Stimulated activated CD4-positive, alpha-beta T cell treated with anti-CD3 and anti-CD28 coated beads, Interleukin-2, amount 100 ng/mL, for 4 hours (primary cell): ENCODE measurements around the gene SSH3.

ENCODE experiments used
- DNase-seq: peaks from one replicate; pipeline ENCODE4 v3.0.0-alpha.2; 2020; ENCODE audit warnings: low read depth

The SSH3 gene

DNA sequence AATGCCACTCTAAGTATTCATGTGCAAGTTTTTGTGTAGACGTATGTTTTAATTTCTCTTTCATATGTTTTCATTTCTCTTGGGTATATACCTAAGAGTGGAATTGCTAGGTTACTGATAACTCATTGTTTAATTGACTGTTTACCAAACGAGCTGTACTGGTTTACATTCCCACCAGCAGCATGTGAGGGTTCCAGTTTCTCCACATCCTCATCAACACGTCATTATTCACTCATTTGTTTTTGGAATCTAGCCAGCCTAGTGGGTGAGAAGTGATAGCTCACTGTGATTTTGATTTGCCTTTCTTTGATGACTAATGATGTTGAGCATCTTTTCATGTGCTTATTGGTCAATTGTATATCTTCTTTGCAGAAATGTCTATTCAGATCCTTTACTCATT is 10.2 kb upstream of the SSH3 start:
- DNase-seq, result no peak

DNA sequence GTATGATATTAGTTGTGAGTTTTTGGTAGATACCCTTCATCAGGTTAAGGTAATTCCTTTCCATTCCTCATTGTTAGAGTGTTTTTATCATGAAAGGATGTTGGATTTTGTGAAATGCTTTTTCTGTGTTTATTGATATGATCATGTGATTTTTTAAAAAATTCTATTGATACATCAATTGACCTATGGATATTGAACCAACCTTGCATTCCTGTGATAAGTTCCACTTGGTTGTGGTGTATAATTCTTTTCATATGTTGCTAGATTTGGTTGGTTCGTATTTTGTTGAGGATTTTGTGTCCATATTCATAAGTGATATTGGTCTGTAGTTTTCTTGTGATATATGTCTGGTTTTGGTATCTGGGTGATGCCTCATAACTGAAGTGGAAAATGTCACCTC is 7.5 kb upstream of the SSH3 start:
- no peak for DNase-seq

DNA sequence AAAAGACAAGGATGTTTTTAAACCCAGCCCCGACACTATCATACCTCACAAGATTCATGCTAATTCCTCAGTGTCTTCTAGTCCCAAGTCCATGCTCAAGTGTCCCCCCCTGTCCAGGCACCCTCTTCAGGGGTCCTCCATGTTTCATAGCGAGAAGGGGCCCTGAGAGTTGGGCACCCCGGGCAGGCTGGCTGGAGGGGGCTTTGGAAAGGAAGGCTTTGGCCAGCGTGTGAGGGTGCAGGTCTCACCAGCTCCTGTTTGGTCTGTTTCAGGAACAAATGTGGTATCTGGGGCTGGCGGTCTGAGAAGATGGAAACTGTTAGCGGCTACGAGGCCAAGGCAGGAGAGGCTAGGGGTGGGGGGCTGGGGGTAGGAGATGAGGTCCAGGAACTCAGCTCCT is 4.5 kb upstream of the SSH3 start:
- DNase-seq, result no peak

DNA sequence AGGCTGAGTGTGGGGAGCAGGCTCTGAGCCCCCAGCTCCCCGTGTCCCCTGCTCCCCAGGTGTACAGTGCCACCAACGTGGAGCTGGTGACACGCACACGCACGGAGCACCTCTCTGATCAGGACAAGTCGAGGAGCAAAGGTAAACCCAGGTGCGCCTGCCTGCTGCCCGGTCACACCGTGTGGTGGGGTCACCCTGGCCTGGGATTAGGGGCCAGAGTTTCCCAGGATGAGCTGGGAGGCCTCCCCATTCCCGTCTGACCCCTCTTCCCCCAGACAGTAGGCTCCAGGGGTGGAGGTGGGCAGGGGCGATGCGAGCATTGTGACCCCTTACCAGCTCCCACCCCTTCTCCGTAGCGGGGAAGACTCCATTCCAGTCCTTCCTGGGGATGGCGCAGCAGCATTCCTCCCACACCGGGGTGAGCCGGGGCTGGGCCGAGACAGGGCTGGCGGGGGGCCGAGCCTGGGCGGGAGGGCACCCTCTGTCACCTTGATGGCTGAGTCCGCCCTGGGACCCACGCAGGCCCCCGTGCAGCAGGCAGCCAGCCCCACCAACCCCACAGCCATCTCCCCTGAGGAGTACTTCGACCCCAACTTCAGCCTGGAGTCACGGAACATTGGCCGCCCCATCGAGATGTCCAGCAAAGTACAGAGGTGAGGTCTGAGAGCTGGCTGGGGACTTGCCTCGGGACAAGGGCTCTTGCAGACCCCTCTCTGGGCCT is 3.7 kb upstream of the SSH3 start:
- DNase-seq, result no peak

DNA sequence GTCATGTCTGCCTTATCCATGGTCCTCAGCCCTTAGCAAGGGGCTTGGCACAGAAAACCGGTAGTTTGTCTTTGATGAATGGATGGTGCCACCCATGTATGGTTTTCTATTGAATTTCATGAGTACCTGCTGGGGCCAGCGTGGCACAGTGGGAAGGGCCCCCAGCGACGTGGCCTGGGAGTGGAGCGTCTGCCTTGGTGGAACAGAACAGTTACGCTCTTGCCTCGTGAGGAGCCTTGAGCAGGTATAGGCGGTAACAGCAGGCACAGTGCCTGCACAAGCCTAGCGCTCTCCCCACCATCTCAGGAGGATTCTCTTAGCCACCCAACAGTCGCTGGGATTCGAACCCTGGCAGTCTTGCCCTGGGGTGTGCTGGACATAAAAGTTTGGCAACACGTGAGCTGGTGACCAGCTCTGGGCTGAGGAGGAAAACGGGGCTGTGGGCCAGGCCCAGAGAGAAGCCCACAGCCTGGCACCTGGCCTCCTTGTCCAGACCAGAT is 3.0 kb upstream of the SSH3 start:
- DNase-seq, result no peak

DNA sequence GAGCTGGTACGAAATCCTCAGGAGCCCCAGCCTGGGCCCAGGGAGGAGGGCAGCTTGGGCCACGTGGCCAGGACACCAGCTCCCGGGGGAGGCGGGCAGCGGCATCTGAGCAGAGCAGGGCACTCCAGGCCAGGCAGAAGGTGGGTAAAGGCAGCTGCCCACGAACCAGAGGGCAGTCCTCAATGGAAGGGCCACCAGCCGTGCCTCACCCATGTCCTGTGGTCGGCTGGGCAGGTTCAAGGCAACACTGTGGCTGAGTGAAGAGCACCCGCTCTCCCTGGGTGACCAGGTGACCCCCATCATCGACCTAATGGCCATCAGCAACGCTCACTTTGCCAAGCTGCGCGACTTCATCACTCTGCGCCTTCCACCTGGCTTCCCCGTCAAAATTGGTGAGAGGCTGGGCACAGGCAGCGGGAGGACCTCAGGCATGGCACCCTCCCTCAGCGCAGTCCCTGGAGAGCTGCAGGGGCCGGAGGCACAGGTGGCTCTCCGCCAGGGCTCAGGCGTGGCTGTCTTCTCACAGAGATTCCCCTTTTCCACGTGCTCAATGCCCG is 2.5 kb upstream of the SSH3 start:
- no peak for DNase-seq

DNA sequence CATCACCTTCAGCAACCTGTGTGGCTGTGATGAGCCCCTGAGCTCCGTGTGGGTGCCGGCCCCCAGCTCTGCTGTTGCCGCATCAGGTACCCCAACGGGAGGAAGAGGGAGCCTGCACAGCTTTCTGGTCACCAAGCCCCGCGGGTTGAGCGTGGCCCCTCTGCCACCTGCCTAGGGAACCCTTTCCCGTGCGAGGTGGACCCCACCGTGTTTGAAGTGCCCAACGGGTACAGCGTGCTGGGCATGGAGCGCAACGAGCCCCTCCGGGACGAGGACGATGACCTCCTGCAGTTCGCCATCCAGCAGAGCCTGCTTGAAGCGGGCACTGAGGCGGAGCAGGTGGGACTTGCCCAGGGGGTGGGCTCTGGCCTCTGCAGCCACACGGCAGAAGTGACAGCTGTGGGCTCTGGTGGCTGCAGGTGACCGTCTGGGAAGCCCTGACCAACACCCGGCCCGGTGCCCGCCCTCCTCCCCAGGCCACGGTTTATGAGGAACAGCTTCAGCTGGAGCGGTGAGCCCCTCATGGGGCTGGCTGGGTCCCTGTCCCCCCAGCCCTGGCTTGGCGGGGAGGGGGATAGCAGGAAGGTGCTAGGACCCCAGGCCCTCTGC is 1.9 kb upstream of the SSH3 start:
- DNase-seq, result no peak

DNA sequence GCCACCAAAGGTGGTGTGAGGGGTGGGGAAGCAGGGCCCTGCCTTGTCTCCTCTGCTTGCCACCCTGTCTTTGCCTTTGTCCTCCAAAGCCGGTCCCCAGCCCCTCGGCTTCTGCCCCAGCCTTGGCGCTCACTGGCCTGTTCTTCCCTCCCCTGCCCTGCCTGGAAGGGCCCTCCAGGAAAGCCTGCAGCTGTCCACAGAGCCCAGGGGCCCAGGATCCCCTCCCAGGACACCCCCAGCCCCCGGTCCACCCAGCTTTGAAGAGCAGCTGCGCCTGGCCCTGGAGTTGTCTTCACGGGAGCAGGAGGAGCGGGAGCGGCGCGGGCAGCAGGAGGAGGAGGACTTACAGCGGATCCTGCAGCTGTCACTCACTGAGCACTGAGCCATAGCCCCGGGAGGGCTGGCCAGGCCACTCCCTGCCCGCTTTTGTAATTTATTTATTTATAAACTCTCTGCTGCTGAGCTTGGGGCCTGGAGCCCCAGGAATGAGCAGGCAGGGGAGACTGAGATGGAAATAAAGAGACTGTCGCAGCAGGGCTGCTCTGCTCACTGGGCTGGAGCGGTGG is 1.3 kb upstream of the SSH3 start:
- no peak for DNase-seq

DNA sequence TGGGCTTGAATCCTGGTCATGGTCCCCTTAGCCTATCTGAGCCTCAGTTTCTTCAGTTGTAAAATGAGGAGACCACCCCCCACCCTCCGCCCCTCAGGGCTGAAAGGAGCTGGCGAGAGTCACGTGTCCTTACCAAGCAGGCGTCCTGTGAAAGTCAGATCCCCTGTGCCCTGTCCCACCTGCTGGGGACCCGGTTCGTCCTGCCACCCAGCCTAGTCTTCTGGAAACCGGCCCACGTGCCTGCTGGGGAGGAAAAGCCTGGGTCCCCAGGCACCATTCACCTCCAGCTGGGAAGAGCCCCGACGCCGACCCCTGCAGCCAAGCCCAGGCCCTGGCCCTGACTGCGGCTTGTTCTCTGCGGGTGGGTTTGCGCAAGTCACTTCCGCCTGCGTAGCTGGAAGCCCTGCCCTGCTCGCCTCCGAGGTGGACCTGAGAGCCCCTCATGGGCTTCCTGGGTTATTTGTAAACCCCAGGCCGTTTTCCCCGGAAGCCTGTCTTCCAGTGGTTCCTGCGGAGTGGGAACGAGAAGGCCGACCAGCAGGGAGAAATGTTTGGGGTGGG is 679 bp upstream of the SSH3 start:
- no peak for DNase-seq

DNA sequence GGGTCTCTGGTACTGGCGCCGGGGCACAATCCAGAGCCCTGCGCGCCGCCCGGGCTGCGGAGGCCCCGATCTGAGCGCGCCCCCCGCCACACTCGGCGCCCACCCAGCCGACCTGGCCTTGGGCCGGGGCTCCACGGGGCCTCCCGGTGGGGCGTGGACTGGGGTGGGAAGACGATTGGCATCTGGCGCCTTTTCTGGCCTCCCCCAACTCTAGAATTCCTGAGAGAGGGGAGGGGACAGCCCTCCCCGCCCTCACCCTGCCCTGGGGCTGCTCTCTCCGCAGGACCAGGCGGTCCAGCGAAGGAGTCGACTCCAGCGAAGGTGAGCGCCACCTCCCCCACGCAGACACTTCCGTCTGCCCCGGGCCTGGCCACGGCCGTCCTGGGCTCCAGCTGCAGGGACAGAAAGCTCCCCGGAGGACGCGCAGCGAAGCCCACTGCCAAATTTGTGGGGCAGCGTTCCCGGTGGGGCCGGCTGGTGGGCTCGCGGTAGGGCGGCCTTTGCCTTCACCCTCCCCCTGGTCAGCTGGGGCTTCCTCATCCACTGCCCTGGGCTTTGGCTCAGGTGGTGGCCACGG is 593 bp downstream of the SSH3 start:
- DNase-seq, result no peak

DNA sequence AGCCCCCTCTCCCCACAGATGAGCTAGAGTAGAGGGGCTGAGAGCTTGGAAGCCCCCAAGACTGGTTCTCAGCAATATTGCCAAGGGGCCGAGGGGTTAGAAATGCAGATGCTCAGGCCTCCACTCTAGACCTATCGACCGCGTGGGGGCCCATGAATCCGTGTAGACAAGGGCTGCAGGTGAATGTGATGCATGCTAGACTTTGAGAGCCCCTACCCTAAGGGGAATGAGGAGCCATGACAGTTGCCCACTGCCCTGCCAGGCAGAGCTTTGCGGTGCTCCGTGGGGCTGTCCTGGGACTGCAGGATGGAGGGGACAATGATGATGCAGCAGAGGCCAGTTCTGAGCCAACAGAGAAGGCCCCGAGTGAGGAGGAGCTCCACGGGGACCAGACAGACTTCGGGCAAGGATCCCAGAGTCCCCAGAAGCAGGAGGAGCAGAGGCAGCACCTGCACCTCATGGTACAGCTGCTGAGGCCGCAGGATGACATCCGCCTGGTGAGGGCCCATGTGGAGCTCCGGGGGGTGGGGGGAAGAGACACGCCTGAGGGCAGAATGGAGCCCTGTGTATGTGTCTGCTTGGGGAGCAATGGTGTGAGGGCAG is 1.3 kb downstream of the SSH3 start:
- DNase-seq, result no peak

DNA sequence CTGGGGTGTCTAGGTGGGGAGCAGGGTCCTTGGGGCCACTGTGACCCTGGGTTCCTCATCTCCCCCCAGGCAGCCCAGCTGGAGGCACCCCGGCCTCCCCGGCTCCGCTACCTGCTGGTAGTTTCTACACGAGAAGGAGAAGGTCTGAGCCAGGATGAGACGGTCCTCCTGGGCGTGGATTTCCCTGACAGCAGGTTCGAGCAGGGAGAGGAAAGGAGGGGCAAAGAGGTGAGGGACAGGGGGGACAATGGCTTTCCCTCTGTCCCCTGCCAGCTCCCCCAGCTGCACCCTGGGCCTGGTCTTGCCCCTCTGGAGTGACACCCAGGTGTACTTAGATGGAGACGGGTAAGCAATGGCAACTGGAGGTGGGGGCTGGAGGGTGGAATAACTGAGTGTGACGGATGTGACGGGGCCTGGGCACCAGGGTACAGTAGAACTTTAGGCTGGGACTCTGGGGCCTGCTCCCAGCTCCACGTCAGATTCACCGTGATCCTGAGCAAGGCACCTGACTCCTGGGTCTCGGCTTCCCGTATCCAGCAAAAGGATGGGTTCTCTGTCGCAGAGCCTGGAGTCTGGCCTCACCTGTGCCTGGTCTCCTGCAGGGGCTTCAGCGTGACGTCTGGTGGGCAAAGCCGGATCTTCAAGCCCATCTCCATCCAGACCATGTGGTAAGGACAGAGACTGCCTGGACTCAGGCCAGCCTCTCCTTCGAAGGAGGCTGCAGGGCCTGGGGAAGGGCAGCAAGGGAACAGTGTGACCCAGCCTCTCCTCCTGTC is 3.6 kb downstream of the SSH3 start:
- no peak for DNase-seq

DNA sequence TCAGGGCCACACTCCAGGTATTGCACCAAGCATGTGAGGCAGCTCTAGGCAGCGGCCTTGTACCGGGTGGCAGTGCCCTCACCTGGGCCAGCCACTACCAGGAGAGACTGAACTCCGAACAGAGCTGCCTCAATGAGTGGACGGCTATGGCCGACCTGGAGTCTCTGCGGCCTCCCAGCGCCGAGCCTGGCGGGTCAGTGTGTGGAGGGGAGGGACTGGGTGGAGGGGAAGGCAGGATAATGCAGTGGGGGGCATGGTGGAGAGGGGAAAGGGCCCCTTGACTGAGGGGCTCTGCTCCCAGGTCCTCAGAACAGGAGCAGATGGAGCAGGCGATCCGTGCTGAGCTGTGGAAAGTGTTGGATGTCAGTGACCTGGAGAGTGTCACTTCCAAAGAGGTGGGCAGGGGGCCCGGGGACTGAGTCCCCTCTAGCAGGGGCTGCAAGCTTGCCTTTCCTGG is 4.2 kb downstream of the SSH3 start:
- DNase-seq, result no peak

DNA sequence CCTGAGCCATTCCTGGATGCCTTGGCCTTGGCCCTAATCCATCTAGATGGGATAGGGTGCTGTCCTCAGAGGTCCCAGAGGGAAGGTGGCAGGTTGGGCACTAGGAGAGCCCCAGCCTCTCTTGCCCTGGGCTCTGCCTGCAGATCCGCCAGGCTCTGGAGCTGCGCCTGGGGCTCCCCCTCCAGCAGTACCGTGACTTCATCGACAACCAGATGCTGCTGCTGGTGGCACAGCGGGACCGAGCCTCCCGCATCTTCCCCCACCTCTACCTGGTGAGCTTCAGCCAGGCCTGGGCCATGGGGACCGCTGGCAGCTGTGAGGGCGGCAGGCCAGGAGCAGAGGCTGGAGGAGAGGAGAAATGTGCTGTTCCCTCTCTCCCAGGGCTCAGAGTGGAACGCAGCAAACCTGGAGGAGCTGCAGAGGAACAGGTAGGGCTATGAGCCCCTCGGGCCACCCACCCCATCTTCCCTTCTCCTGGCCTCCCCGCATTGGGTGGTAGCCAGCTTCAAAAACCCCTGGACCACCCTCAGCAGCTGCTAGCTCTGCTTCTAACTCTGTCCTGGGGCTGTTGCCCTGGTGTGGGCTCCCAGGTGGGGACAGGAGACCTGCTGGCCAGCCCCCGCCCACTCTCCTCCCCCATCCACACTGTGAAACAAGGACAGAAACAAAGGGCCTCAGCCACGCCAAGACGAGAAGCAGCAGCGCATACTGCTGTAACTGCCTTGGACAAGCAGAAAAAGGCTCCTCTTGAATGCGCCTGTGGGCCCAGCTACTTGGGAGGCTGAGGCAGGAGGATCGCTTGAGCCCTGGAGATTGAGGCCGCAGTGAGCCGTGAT is 4.9 kb downstream of the SSH3 start:
- DNase-seq, result no peak

DNA sequence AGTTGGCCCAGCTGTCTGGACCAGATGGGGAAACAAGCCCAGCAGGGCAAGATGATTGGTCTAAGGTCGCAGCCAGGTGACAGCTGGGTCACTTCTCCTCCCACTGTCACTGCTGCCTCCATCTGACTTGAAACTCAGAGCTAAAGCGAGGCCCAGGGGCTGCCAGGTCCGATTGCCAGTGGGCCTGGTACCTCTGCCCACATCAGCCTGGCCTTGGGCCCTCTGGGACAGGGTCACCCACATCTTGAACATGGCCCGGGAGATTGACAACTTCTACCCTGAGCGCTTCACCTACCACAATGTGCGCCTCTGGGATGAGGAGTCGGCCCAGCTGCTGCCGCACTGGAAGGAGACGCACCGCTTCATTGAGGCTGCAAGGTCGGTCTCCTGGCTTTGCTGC is 5.8 kb downstream of the SSH3 start:
- DNase-seq, result no peak

DNA sequence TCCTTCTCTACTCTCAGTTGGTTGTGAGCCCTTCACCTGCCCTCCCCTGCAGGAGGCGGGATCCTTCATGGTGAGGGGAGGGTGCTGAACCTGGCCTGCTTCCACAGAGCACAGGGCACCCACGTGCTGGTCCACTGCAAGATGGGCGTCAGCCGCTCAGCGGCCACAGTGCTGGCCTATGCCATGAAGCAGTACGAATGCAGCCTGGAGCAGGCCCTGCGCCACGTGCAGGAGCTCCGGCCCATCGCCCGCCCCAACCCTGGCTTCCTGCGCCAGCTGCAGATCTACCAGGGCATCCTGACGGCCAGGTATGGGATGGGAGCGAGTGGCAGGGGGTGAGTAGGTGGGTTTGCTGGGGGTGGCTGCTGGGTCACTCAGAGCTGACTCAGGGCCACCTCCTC is 6.3 kb downstream of the SSH3 start:
- no peak for DNase-seq

DNA sequence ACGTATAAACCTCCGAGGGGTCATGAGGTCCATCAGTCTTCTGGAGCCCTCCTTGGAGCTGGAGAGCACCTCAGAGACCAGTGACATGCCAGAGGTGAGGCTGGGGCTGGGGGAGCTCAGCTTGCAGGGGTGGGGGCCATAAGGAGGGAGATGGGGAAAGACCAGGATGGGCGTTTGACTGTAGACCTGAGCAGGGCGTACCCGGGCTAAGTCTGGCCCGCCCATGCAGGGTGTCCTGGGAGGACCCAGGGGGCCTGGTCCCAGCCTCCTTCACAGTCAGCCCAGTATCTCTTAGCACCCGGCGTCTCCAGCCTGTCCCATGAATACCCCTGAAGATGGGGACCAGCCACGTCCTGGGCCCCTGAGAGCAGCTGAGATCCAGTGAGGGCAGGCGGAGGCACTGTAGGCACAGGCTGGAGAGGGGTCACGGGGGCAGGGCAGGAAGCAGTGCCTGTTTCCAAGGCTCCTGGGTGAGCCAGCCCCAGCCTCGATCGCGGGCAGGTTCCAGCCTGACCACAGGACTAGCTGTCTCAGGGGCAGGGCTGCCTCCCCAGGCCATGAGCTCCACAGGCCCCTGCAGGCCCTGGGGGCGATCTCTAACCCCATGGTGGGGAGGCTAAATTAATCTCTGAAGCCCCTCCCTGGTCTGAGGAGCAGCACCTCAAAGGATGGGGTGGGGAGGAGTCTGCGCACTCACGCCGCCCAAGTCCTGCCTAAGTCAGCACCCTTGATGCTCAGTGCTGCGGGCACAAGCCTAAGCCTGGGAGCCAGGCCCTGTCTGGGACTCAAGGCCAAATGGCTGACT is 7.1 kb downstream of the SSH3 start:
- DNase-seq, result no peak

DNA sequence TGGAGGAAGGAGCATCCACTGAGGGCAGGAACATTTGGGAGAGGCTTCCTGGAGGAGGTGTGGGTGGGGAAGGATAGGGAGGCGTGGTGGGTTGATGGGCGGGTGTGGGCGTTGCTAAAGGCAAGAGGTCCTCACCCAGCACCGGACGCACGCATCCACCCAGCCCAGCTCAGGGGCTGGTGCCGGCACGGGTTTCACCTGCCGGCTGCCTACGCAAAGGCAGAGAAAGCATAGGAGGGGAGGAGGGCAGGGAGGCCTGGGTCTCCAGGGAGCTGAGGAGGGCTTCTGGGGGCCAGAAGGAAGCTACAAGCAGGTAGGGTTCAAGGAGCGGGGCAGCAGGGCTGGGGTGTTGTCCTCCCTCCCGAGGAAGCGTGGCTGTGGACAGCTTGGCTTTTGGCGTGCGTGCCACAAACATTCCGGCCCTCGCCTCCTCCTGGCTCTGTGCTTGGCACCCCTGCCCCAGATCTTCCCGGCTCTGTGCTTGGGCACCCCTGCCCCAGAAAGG is 7.8 kb downstream of the SSH3 start:
- DNase-seq, result no peak

DNA sequence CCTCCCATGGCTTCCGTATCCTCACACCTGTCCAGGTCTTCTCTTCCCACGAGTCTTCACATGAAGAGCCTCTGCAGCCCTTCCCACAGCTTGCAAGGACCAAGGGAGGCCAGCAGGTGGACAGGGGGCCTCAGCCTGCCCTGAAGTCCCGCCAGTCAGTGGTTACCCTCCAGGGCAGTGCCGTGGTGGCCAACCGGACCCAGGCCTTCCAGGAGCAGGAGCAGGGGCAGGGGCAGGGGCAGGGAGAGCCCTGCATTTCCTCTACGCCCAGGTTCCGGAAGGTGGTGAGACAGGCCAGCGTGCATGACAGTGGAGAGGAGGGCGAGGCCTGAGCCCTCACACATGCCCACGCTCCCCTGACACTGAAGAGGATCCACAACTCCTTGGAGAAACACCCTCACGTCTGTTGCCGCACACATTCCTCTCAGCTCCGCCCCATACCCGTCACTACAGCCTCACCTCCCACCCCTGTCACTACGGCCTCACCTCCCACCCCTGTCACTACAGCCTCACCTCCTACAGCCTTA is 8.3 kb downstream of the SSH3 start:
- DNase-seq, result no peak
